ENCODE data around the gene THAP6. TPM values are rescaled to one million over a fixed set of nuclear protein-coding genes. Genes with fewer than 3 reads are reported as not detected.

Gene THAP6
- polyA plus RNA-seq, 2 of the 4 experiments (the other 2 are of a cell fraction) = 9.4 to 19.1 TPM

DNA sequence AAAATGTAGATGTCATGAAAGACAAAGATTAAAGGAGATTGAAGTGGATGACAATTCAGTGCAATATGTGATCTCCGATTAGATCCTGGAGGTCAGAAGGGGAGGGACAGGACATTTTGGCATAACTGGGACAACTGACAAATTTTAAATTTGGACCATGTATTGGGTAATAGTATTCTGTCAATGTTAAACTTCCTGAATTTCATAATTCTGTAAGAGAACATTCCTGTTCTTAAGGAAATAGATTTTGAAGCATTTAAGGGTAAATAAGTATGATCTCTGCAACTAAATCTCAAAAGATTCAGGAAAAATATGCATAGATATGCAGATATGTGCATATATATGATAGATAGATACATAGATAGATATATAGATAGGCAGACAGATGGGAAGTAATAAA, 52.6 kb downstream of the THAP6 start:
- 83% methylated on average over 1 of the region's 1 CpG for WGBS (ENCODE audit: missing lambda C conversion rate)
- DNase-seq (ENCODE audit: low read depth in 1 of 2, low spot score in 1 of 2) (no peak), ATAC-seq (no peak), FAIRE-seq (no peak)
- Histone ChIP-seq H3K27ac (no peak overlapping the region), H3K4me3 (no peak overlapping the region), H3K4me2 (no peak overlapping the region), H3K9me3 (no peaks in the 10 kb centered on the region), H3K4me1 (no peaks in the 10 kb centered on the region)
- CTCF ChIA-PET = no interaction called here
- TF ChIP-seq, protein P1, sequence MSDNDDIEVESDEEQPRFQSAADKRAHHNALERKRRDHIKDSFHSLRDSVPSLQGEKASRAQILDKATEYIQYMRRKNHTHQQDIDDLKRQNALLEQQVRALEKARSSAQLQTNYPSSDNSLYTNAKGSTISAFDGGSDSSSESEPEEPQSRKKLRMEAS (IDR thresholded peaks at IDR 0.05) = no peak
- TF ChIP-seq ZFP36 (IDR thresholded peaks at IDR 0.05; ENCODE audit: borderline replicate concordance, partially characterized antibody) = no peak
- no peak for TF ChIP-seq CHD4 (IDR thresholded peaks at IDR 0.05; ENCODE audit: borderline replicate concordance)
- no peak for TF ChIP-seq RFX5 (IDR thresholded peaks at IDR 0.05)
- TF ChIP-seq, protein P2, sequence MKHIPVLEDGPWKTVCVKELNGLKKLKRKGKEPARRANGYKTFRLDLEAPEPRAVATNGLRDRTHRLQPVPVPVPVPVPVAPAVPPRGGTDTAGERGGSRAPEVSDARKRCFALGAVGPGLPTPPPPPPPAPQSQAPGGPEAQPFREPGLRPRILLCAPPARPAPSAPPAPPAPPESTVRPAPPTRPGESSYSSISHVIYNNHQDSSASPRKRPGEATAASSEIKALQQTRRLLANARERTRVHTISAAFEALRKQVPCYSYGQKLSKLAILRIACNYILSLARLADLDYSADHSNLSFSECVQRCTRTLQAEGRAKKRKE (CRISPR knock-in tag; IDR thresholded peaks at IDR 0.05; ENCODE audit: low read depth) = no peak
- no peak for TF ChIP-seq TP53 (CRISPR knock-in tag; IDR thresholded peaks at IDR 0.05)
- TF ChIP-seq CEBPB (IDR thresholded peaks at IDR 0.05) = no peak
- no peak for TF ChIP-seq GATA3 (IDR thresholded peaks at IDR 0.05; ENCODE audit: borderline replicate concordance)
- no peak for TF ChIP-seq ZC3H11A (IDR thresholded peaks at IDR 0.05)
- POLR2A ChIA-PET = no interaction called here

DNA sequence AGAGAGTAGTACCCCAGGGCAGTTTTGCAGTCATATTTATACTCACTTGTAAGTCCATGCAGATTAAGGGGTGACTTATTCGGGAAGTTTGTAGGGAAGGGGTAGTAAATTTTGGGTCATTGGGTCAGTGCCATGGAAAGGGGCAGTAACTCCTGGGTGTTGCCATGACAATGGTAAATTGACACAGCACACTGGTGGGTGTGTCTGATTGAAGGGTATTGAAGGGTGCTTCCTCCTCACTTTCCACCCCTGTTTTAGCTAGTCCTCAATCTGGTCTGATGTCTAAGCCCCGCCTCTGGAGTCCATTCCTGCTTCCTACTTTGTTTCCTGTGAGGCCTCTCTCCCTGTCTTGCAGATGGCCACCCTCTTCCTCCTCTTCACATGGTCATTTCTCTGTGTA, 53.5 kb downstream of the THAP6 start:
- Histone ChIP-seq H3K4me1 (no peaks in the 10 kb centered on the region), H3K9me3 (no peaks in the 10 kb centered on the region), H3K4me2 (no peak overlapping the region), H3K27ac (no peak overlapping the region), H3K4me3 (no peak overlapping the region)
- CTCF ChIA-PET = no interaction called here
- FAIRE-seq (no peak), ATAC-seq (no peak), DNase-seq (ENCODE audit: low read depth in 1 of 2, low spot score in 1 of 2) (no peak)
- POLR2A ChIA-PET = no interaction called here
- WGBS (ENCODE audit: missing lambda C conversion rate) = 17% methylated on average over 2 of the region's 2 CpGs
- TF ChIP-seq CHD4 (IDR thresholded peaks at IDR 0.05; ENCODE audit: borderline replicate concordance) = no peak
- TF ChIP-seq HEYL (CRISPR knock-in tag; IDR thresholded peaks at IDR 0.05) = no peak
- no peak for TF ChIP-seq NR3C1 (IDR thresholded peaks at IDR 0.05)

Other genes starting within 250 kb of the THAP6 start
- 21.8 and 27.4 TPM in 2 replicates for gene RCHY1, start 70 bp upstream of the THAP6 start, polyA plus RNA-seq (2011; rRNA removed)
- gene RCHY1, start 70 bp upstream of the THAP6 start, polyA plus RNA-seq (2017; fragmentation: RNase III; extraction: RNeasy Plus Mini Kit Qiagen cat#74134 plus additional on column Dnase treatment) = 19.1 to 20.1 TPM (median 20.0 TPM) in 3 replicates
- gene ODAPH, start 41.6 kb downstream of the THAP6 start, polyA plus RNA-seq (2011; rRNA removed) = 0.08 and 0.33 TPM in 2 replicates
- gene ODAPH, start 41.6 kb downstream of the THAP6 start, polyA plus RNA-seq (2017; fragmentation: RNase III; extraction: RNeasy Plus Mini Kit Qiagen cat#74134 plus additional on column Dnase treatment) = 0.06 to 0.57 TPM (median 0.34 TPM) in 3 replicates
- gene CDKL2, start 116.1 kb downstream of the THAP6 start, polyA plus RNA-seq (2011; rRNA removed) = 2.1 TPM in 2 replicates
- gene CDKL2, start 116.1 kb downstream of the THAP6 start, polyA plus RNA-seq (2017; fragmentation: RNase III; extraction: RNeasy Plus Mini Kit Qiagen cat#74134 plus additional on column Dnase treatment) = 0.84 to 1.00 TPM (median 0.88 TPM) in 3 replicates
- gene G3BP2, start 158.9 kb downstream of the THAP6 start, polyA plus RNA-seq (2011; rRNA removed) = 148 and 179 TPM in 2 replicates
- gene G3BP2, start 158.9 kb downstream of the THAP6 start, polyA plus RNA-seq (2017; fragmentation: RNase III; extraction: RNeasy Plus Mini Kit Qiagen cat#74134 plus additional on column Dnase treatment) = 142 to 159 TPM (median 158 TPM) in 3 replicates
- 75.6 and 97.6 TPM in 2 replicates for gene USO1, start 210.1 kb downstream of the THAP6 start, polyA plus RNA-seq (2011; rRNA removed)
- 54.7 to 60.4 TPM (median 56.4 TPM) in 3 replicates for gene USO1, start 210.1 kb downstream of the THAP6 start, polyA plus RNA-seq (2017; fragmentation: RNase III; extraction: RNeasy Plus Mini Kit Qiagen cat#74134 plus additional on column Dnase treatment)

Measured in A549 (cell line).